Prostate gland (tissue), 2 donors: ENCODE data around the gene BCR.

Source experiments
- POLR2A ChIP-seq: fragments of 450-650 bp; IDR thresholded peaks from one replicate; pipeline ENCODE4 v1.6.1; 2016; ENCODE audit warnings: antibody characterized with exemption, mild to moderate bottlenecking
- TF ChIP-seq, protein P1 (sequence below), 4 experiments: fragments of 200-600 bp in 2 of 4; fragments of 450-650 bp in 2 of 4; sonication (generic) in 2 of 4; IDR thresholded peaks; 1 replicate in 3 of 4; 2 replicates in 1 of 4; pipeline ENCODE4 v1.5.1; 2016 to 2019; ENCODE audit warnings: antibody characterized with exemption in 4 of 4, mild to moderate bottlenecking in 2 of 4, moderate library complexity in 2 of 4

DNA sequence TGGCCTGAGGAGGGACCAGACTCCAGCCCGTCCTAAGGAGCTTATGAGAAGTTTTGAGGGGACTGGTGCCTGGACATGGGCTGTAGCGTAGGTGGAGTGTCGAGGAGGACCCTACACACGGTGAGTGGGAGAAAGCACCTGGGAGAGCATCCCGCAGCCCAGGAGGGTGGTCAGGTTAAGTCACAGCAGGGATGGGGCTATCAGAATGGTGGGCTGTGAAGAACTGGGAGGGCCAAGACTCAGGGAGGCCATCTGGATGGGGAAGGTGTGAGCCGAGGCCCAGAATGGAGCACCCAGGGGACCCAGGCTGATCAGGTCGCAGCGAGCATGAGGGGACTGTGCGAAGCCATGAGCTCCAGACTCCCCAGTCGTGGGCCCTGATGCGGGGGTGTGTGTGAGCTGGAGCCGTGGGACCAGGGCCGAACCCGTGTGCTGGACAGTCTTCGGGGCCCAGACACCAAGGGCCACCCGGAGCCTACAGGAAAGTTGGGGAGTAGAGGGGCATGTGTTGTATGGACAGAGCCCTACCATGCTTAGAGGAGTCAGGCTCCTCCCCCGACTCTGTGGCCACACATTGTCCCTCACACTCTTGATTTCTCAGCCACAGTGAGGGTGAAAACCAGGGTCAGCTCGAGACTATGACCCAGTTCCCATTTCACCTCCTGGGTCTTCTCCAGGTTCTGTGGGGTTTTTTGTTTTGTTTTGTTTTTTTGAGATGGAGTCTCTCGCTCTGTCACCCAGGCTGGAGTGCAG is 54.3 kb downstream of the BCR start:
- TF ChIP-seq, protein P1, sequence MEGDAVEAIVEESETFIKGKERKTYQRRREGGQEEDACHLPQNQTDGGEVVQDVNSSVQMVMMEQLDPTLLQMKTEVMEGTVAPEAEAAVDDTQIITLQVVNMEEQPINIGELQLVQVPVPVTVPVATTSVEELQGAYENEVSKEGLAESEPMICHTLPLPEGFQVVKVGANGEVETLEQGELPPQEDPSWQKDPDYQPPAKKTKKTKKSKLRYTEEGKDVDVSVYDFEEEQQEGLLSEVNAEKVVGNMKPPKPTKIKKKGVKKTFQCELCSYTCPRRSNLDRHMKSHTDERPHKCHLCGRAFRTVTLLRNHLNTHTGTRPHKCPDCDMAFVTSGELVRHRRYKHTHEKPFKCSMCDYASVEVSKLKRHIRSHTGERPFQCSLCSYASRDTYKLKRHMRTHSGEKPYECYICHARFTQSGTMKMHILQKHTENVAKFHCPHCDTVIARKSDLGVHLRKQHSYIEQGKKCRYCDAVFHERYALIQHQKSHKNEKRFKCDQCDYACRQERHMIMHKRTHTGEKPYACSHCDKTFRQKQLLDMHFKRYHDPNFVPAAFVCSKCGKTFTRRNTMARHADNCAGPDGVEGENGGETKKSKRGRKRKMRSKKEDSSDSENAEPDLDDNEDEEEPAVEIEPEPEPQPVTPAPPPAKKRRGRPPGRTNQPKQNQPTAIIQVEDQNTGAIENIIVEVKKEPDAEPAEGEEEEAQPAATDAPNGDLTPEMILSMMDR (IDR thresholded peaks at IDR 0.05) = no peak
- TF ChIP-seq POLR2A = no peak
